ENCODE results near the gene SRI. TPM values are rescaled to one million over a fixed set of nuclear protein-coding genes. Genes with fewer than 3 reads are reported as not detected.

The SRI gene
- total RNA-seq, 2 experiments from 2014 or later = 44.3 to 45.7 TPM

- intact Hi-C loops (cut with DNase I, micrococcal nuclease) = no loop called here
- H3K4me3 Mint-ChIP-seq = no peak overlapping the region
- Histone ChIP-seq H3K36me3 (ENCODE audit: insufficient read depth, low read length) (peaks cover 45% of the 10 kb centered on the region), H3K4me1 (ENCODE audit: insufficient read depth, low read length) (no peaks in the 10 kb centered on the region), H3K27me3 (ENCODE audit: control insufficient read depth in 1 of 2, insufficient read depth in 2 of 2, low read length in 2 of 2) (no peaks in the 10 kb centered on the region), H3K27ac (ENCODE audit: low read depth in 1 of 2, low read length in 2 of 2) (no peak overlapping the region), H3K4me3 (ENCODE audit: low read length) (no peak overlapping the region), H3K9me3 (ENCODE audit: control insufficient read depth in 1 of 2, insufficient read depth in 1 of 2, low read length in 2 of 2) (no peaks in the 10 kb centered on the region)
- peaks cover 50% of the 10 kb centered on the region for H3K36me3 Mint-ChIP-seq (ENCODE audit: low read depth)
- ATAC-seq (ENCODE audit: poor library complexity) = no peak
- H3K27me3 Mint-ChIP-seq = no peaks in the 10 kb centered on the region
- no peak for TF ChIP-seq CTCF (IDR thresholded peaks at IDR 0.05)
- DNase-seq = no peak
- H3K9me3 Mint-ChIP-seq = no peaks in the 10 kb centered on the region
- no peak overlapping the region for H3K27ac Mint-ChIP-seq
- POLR2A ChIA-PET = no interaction called here
- CTCF ChIA-PET = no interaction called here
- H3K4me1 Mint-ChIP-seq (ENCODE audit: low read depth) = no peaks in the 10 kb centered on the region
Observed at GRCh38 chr7:88202799-88203198, 17.0 kb downstream of the SRI start.

- intact Hi-C loops (cut with DNase I, micrococcal nuclease) = no loop called here
- Mint-ChIP-seq H3K4me3 (no peak overlapping the region), H3K27me3 (no peaks in the 10 kb centered on the region), H3K27ac (no peak overlapping the region), H3K9me3 (no peaks in the 10 kb centered on the region), H3K36me3 (ENCODE audit: low read depth) (peaks cover 47% of the 10 kb centered on the region), H3K4me1 (ENCODE audit: low read depth) (no peaks in the 10 kb centered on the region)
- no peak for DNase-seq
- H3K4me3 ChIP-seq (ENCODE audit: low read length) = no peak overlapping the region
- H3K4me1 ChIP-seq (ENCODE audit: insufficient read depth, low read length) = no peaks in the 10 kb centered on the region
- POLR2A ChIA-PET = interaction anchor here (0.6 kb wide), 1 partner anchor 58 kb away, joined by 3 read pairs; no protein-coding TSS in a partner anchor
- no peaks in the 10 kb centered on the region for H3K27me3 ChIP-seq (ENCODE audit: control insufficient read depth in 1 of 2, insufficient read depth in 2 of 2, low read length in 2 of 2)
- no peaks in the 10 kb centered on the region for H3K9me3 ChIP-seq (ENCODE audit: control insufficient read depth in 1 of 2, insufficient read depth in 1 of 2, low read length in 2 of 2)
- no peak overlapping the region for H3K27ac ChIP-seq (ENCODE audit: low read depth in 1 of 2, low read length in 2 of 2)
- no peak for TF ChIP-seq CTCF (IDR thresholded peaks at IDR 0.05)
- ATAC-seq (ENCODE audit: poor library complexity) = no peak
- CTCF ChIA-PET = no interaction called here
- H3K36me3 ChIP-seq (ENCODE audit: insufficient read depth, low read length) = peaks cover 40% of the 10 kb centered on the region
Observed at GRCh38 chr7:88202278-88202677, 17.6 kb downstream of the SRI start.

GRCh38 chr7:88201305-88201704 is 18.5 kb downstream of the SRI start:
- ATAC-seq (ENCODE audit: poor library complexity) (no peak), DNase-seq (no peak)
- H3K27ac ChIP-seq (ENCODE audit: low read depth in 1 of 2, low read length in 2 of 2) = no peak overlapping the region
- Mint-ChIP-seq H3K27ac (no peak overlapping the region), H3K9me3 (no peaks in the 10 kb centered on the region), H3K36me3 (ENCODE audit: low read depth) (peaks cover 42% of the 10 kb centered on the region), H3K4me3 (no peak overlapping the region), H3K4me1 (ENCODE audit: low read depth) (no peaks in the 10 kb centered on the region), H3K27me3 (no peaks in the 10 kb centered on the region)
- TF ChIP-seq CTCF (IDR thresholded peaks at IDR 0.05) = no peak
- intact Hi-C loops (cut with DNase I, micrococcal nuclease) = no loop called here
- no peaks in the 10 kb centered on the region for H3K4me1 ChIP-seq (ENCODE audit: insufficient read depth, low read length)
- no peak overlapping the region for H3K4me3 ChIP-seq (ENCODE audit: low read length)
- H3K9me3 ChIP-seq (ENCODE audit: control insufficient read depth in 1 of 2, insufficient read depth in 1 of 2, low read length in 2 of 2) = no peaks in the 10 kb centered on the region
- POLR2A ChIA-PET = no interaction called here
- H3K27me3 ChIP-seq (ENCODE audit: control insufficient read depth in 1 of 2, insufficient read depth in 2 of 2, low read length in 2 of 2) = no peaks in the 10 kb centered on the region
- CTCF ChIA-PET = no interaction called here
- peaks cover 30% of the 10 kb centered on the region for H3K36me3 ChIP-seq (ENCODE audit: insufficient read depth, low read length)
